Lower lobe of right lung (tissue), 2 donors: Measurements from ENCODE around the gene SNAP25. TPM values are rescaled to one million over a fixed set of nuclear protein-coding genes. Genes with fewer than 3 reads are reported as not detected.

ENCODE experiments used
- ATAC-seq, 2 donors: fragments of 200-7000 bp; cut with Tn5 transposase; one replicate each; pipeline ENCODE4 v1.9.1; 2020 to 2022; ENCODE audit warnings: mild to moderate bottlenecking in 2 of 2, moderate library complexity in 2 of 2
- DNase-seq: peaks from one replicate; pipeline ENCODE4 v3.0.0-alpha.2; 2020
- H3K27ac ChIP-seq: fragments of 200-600 bp; one replicate; pipeline ENCODE4 v1.8.0; 2022
- H3K27me3 ChIP-seq: fragments of 200-600 bp; one replicate; pipeline ENCODE4 v1.8.0; 2022; ENCODE audit warnings: low read depth
- H3K36me3 ChIP-seq: fragments of 200-600 bp; one replicate; pipeline ENCODE4 v1.8.0; 2022; ENCODE audit warnings: mild to moderate bottlenecking
- H3K4me1 ChIP-seq: fragments of 200-600 bp; one replicate; pipeline ENCODE4 v1.8.0; 2022
- H3K4me3 ChIP-seq: fragments of 200-600 bp; one replicate; pipeline ENCODE4 v1.8.0; 2022; ENCODE audit warnings: mild to moderate bottlenecking
- H3K9me3 ChIP-seq: fragments of 200-600 bp; one replicate; pipeline ENCODE4 v1.8.0; 2022
- intact Hi-C: fragments of 100-400 bp; cut with DNase I; formaldehyde crosslinking; loops from one replicate; pipeline ENCODE4 v1.11.0; 2022
- total RNA-seq: library from RNA; stranded (reverse); fragmentation: NEBNext Ultra II Directional; extraction: Animal tissue kit (Norgen Biotek cat#: 25700); gene quantifications from one replicate; pipeline ENCODE4 v1.2.1, GENCODE V29; 2021
- TF ChIP-seq, protein P1 (sequence below): fragments of 200-600 bp; IDR thresholded peaks from one replicate; pipeline ENCODE4 v1.8.0; 2022; ENCODE audit warnings: antibody characterized with exemption, mild to moderate bottlenecking
- donor health status: DM: no; HTN: yes; CAD: no; lungs with severe emphysema.

Gene SNAP25
- total RNA-seq, 1 donor from 2014 or later = 0.65 TPM

DNA sequence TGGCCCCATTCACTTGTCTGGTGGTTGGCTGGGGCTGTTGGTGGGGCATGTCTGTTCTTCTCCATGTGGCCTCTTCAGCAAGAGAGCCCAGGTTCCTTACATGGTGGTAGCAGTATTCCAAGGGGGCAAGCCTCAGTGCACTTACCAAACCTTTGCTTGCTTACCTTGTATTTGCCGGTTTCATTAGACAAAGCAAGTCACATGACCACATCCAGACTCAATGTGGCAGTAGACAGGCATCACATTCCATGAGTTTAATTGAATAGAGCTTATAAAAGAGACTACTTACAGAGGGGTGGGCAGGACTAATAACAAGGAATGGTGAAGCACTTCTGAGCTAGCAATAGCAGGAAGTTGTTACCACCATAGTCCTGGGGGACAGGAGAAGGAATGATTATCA lies 78.6 kb downstream of the SNAP25 start:
- H3K27ac ChIP-seq = no peak overlapping the region
- no peak for ATAC-seq
- TF ChIP-seq, protein P1, sequence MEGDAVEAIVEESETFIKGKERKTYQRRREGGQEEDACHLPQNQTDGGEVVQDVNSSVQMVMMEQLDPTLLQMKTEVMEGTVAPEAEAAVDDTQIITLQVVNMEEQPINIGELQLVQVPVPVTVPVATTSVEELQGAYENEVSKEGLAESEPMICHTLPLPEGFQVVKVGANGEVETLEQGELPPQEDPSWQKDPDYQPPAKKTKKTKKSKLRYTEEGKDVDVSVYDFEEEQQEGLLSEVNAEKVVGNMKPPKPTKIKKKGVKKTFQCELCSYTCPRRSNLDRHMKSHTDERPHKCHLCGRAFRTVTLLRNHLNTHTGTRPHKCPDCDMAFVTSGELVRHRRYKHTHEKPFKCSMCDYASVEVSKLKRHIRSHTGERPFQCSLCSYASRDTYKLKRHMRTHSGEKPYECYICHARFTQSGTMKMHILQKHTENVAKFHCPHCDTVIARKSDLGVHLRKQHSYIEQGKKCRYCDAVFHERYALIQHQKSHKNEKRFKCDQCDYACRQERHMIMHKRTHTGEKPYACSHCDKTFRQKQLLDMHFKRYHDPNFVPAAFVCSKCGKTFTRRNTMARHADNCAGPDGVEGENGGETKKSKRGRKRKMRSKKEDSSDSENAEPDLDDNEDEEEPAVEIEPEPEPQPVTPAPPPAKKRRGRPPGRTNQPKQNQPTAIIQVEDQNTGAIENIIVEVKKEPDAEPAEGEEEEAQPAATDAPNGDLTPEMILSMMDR = no peak

DNA sequence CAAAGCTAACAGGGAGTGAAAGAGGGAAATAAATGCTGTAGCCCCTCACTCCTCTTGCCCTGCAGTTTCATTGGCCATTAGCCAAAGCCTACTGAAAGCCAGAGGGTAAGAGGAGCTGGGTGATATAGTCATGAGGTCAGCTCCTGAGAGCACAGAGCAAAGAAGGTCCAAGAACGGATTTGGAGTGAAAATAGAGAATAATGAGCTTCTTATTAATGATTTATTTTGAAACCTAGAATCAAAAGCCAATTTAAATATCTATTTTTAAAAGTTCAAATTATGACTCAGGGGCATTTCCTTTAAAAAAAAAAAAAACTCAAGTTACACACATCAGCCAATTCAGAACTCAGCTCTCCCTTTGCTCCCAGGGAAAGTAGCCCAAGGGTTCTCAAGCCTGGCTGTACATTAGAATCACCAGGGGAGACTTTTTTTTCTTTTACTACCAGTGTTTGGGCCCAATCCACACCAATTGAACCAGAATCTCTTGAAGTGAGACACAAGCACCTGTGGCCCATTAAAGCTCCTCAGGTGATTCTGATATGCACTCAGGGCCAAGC lies 79.1 kb downstream of the SNAP25 start:
- no peak for DNase-seq
- Histone ChIP-seq H3K27ac (no peak overlapping the region), H3K9me3 (no peaks in the 10 kb centered on the region), H3K4me3 (no peak overlapping the region), H3K36me3 (no peaks in the 10 kb centered on the region), H3K27me3 (no peaks in the 10 kb centered on the region), H3K4me1 (no peaks in the 10 kb centered on the region)
- TF ChIP-seq, protein P1 = no peak
- ATAC-seq = no peak
- intact Hi-C loops = no loop called here

More for the DNA sequence above, 78.6 kb downstream of the SNAP25 start:
- Histone ChIP-seq H3K9me3 (no peaks in the 10 kb centered on the region), H3K4me3 (no peak overlapping the region), H3K36me3 (no peaks in the 10 kb centered on the region), H3K4me1 (no peaks in the 10 kb centered on the region), H3K27me3 (no peaks in the 10 kb centered on the region)
- DNase-seq = no peak
- intact Hi-C loops = no loop called here

DNA sequence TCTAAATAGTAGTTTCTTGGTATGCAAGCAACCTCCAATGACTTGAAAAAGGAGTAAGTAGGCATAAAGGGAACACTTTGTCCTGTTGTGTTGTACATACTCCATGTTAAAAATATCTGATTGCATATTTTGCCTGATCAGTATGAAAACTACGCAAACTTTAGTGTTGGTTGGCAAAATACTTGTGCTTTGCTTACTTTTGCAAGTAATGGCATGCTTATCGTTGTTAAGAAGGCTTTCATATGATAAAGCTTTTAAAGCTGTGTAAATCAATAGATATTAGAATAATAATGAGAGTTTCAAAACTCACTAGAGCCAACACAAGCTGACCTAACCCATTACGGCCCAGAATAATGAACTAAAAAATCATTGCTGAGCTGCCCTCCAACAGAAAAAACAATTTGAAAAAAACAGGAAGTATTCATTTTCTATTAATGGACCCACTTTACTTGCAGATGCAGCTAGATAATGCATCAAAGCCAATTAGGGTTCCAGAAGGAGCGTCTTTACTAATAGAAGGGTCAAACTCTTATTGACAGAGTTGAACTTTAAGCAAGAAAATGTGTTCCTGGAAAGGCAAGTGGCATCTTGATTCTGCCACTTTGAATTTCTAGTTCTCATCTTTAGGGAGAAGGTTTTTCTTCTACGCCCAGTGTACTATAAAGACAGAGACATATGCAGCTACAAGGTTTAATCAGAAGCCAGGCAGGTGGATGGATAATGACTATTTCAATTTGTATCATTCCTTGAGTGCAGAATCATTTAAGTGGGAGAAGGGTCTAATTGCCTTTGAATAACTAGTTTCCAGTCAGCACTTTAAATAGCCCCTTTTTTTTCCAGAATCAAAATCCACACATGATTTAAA lies 82.2 kb downstream of the SNAP25 start:
- TF ChIP-seq, protein P1 = no peak

DNA sequence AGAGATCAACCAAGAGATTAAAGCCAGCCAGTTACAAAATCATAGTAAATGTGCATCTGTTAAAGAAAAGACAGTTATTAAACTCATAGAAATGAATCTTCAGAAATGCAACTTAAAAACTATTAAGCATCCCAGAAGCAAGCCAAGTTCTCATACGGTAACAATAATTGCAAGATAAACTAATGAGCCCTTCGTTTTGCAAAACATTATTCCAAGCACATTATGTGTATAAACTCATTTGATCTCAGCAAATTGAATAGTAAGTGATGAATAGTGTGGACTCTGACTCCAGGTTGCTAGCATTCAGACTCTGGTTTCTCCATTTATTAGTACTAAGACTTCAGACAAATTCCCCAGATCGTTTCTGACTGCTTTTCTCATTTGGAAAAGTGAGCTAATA lies 85.2 kb downstream of the SNAP25 start:
- no peak overlapping the region for H3K4me3 ChIP-seq
- no peaks in the 10 kb centered on the region for H3K36me3 ChIP-seq
- TF ChIP-seq, protein P1 = no peak
- intact Hi-C loops = no loop called here
- H3K27ac ChIP-seq = no peak overlapping the region
- H3K27me3 ChIP-seq = no peaks in the 10 kb centered on the region
- DNase-seq = no peak
- H3K4me1 ChIP-seq = no peaks in the 10 kb centered on the region
- ATAC-seq = no peak
- no peaks in the 10 kb centered on the region for H3K9me3 ChIP-seq

More for the DNA sequence above, 82.2 kb downstream of the SNAP25 start:
- Histone ChIP-seq H3K4me1 (no peaks in the 10 kb centered on the region), H3K27me3 (no peaks in the 10 kb centered on the region), H3K36me3 (no peaks in the 10 kb centered on the region), H3K27ac (no peak overlapping the region), H3K4me3 (no peak overlapping the region), H3K9me3 (no peaks in the 10 kb centered on the region)
- DNase-seq (no peak), ATAC-seq (no peak)
- intact Hi-C loops = no loop called here

DNA sequence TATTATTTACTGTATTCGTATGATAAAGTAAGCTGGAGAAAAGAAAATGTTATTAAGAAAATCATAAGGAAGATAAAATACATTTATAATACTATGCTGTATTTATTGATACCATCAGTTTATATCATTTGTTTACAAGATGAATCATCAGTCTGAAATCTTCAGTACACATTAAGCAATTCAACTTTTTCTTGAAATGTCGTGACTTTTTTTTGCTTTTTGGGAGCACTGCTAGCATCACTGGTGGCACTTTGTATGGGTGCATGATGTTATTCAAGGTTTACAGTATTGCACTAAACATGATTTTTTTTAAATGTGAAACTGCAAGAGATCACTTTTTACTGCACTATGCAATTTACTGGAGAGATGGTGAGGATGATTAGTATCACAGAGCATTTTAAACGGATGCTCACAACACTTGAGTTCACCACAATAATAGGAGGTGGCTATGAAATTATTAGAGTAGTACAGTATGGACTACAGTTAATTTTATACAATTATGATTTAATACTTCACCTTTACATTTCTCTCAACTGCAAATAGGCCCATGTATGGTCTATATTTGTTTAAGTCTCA lies 85.9 kb downstream of the SNAP25 start:
- H3K36me3 ChIP-seq = no peaks in the 10 kb centered on the region
- H3K27ac ChIP-seq = no peak overlapping the region
- intact Hi-C loops = no loop called here
- DNase-seq (no peak), ATAC-seq (no peak)
- H3K4me3 ChIP-seq = no peak overlapping the region
- no peaks in the 10 kb centered on the region for H3K9me3 ChIP-seq
- TF ChIP-seq, protein P1 = no peak
- H3K4me1 ChIP-seq = no peaks in the 10 kb centered on the region
- H3K27me3 ChIP-seq = no peaks in the 10 kb centered on the region
